Measurements from ENCODE around the gene REG4.

The REG4 gene

DNA sequence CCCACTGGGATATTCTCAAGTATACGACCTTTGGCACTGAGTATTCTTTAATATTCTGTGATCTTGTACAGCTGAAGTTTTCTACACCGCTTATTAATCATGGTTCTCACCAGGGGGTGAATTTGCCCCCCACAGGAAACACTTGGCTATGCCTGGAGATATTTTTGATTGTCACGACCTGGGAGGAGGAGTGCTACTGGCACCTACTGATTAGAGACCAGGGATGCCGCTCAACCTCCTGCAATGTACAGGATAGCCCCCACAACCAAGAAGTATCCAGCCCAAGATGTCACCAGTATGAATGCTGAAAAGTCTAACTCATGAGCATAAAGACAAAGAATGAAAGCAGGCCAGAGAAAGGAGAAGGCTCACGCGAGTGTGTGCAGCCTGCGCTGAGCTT, 13.7 kb downstream of the REG4 start:
- TF ChIP-seq, protein P1, sequence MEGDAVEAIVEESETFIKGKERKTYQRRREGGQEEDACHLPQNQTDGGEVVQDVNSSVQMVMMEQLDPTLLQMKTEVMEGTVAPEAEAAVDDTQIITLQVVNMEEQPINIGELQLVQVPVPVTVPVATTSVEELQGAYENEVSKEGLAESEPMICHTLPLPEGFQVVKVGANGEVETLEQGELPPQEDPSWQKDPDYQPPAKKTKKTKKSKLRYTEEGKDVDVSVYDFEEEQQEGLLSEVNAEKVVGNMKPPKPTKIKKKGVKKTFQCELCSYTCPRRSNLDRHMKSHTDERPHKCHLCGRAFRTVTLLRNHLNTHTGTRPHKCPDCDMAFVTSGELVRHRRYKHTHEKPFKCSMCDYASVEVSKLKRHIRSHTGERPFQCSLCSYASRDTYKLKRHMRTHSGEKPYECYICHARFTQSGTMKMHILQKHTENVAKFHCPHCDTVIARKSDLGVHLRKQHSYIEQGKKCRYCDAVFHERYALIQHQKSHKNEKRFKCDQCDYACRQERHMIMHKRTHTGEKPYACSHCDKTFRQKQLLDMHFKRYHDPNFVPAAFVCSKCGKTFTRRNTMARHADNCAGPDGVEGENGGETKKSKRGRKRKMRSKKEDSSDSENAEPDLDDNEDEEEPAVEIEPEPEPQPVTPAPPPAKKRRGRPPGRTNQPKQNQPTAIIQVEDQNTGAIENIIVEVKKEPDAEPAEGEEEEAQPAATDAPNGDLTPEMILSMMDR (IDR thresholded peaks at IDR 0.05; ENCODE audit: insufficient read depth, low read depth, low read length, missing control alignments), result no peak
- H3K4me3 ChIP-seq (ENCODE audit: low read depth, low read length), result no peak overlapping the region

DNA sequence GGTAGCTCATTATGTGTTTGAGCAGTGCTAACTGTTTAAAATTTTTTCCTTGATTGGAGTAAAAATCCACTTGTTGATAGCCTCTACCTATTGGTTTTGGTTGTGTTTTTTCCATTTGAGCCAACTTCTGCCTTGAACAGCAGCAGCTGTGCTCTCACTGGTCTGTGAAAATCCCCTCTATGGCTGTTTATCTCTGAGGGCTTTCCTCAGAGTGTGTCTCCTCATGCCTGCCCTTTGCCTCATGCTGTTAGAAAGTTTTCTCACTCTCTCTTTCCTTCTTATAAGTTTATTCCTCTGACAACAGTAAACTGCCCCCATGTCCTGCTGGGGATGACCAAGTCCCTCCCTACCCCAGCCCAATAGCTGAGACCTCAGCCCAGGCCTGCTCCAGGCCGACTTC, 14.1 kb downstream of the REG4 start:
- TF ChIP-seq, protein P1 (IDR thresholded peaks at IDR 0.05; ENCODE audit: insufficient read depth, low read depth, low read length, missing control alignments), result no peak
- no peak overlapping the region for H3K4me3 ChIP-seq (ENCODE audit: low read depth, low read length)
- no peak for DNase-seq (ENCODE audit: low read depth)

More for the DNA sequence above, 13.7 kb downstream of the REG4 start:
- DNase-seq (ENCODE audit: low read depth), result no peak

DNA sequence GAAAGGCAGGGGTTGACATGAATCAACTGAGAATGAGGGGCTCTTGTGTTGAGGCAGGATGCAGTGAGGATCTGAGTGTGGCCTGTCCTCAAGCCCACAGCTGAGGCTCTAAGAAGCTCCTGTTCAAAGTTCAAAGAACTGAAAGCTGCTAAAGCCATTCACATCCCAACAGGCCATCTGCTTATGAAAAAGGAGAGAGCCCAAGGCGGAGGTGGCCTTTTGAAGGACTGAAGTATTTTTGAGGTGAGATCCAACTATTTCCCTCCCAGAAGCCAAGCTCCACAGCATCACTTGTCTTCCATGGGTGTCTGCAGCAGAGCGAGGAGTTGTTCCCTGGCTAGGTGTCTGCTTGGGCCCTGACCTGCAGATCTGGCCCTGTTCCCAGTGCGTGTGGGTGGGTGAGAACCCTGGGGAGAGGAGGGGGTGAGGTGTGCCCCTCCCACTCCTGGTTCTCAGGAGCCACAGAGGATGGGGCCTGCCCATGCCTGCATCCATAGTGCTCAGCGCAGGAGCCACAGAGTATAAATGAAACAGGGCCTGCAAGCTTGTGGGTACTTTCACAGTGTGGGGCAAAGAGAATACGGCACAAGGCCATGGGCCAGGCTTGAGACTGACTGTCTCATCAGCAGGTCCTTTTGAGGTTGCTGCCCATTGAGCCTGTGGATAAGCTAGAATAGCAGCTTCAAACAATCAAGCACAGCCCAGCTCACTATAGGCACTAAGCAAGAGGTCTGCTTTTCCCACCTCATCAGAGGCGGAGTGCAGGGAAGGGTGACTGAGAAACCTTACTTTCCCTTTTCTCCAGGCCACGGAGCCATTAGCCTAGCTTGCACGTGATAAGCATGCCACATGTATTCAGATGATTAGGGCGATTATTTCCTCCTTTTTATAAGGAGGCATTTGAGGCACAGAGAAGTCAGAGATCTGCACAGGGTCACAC, 15.7 kb downstream of the REG4 start:
- TF ChIP-seq, protein P1 (IDR thresholded peaks at IDR 0.05; ENCODE audit: insufficient read depth, low read depth, low read length, missing control alignments), result no peak
- no peak for DNase-seq (ENCODE audit: low read depth)
- H3K4me3 ChIP-seq (ENCODE audit: low read depth, low read length), result no peak overlapping the region

DNA sequence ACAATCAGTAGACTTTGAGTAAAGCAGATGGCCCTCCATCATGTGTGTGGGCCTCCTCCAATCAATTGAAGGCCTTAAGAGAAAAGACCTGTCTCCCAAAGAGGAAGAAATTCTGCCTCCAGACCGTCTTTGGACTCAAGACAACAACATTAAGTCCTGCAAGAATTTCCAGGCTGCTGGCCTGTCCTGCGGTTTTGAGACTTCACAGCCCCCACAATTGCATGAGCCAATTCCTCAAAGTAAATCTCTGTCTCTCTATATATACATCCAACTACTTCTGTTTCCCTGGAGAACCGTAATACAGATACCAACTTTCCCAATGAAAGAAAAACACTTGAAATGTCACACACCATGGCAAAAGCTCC, 16.4 kb downstream of the REG4 start:
- no peak overlapping the region for H3K4me3 ChIP-seq (ENCODE audit: low read depth, low read length)
- no peak for DNase-seq (ENCODE audit: low read depth)
- TF ChIP-seq, protein P1 (IDR thresholded peaks at IDR 0.05; ENCODE audit: insufficient read depth, low read depth, low read length, missing control alignments), result no peak

DNA sequence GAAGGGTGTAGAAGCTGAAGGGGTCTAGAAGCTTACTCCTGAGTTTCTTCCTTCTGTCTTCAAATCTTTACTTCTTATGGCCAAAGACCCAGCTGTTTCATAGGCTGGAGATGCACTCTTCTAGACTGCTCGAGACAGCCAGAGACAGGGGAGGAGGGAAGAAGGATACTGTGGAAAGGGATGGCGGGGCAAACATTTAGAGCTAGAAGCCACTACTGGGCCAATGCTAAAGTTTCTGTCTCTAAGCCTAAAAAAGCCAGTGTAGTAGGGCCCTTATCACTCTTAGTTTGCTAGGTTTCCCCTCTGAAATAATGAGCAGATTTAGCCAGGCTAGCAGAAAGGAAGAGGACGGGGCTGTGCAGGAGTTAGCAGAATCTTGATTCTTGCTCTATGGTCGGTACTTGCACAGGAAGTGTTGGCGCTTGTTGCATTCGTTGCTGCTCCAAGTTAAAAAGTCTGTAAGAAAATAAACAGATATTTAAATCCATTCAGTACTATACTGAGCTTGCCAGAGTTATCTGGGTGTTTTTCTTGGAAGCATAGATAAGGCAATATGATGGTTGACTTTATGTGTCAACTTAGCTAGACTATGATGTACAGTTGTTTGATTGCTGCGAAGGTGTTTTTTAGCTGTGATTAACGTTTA, 16.9 kb downstream of the REG4 start:
- H3K4me3 ChIP-seq (ENCODE audit: low read depth, low read length), result no peak overlapping the region
- no peak for DNase-seq (ENCODE audit: low read depth)
- TF ChIP-seq, protein P1 (IDR thresholded peaks at IDR 0.05; ENCODE audit: insufficient read depth, low read depth, low read length, missing control alignments), result no peak

DNA sequence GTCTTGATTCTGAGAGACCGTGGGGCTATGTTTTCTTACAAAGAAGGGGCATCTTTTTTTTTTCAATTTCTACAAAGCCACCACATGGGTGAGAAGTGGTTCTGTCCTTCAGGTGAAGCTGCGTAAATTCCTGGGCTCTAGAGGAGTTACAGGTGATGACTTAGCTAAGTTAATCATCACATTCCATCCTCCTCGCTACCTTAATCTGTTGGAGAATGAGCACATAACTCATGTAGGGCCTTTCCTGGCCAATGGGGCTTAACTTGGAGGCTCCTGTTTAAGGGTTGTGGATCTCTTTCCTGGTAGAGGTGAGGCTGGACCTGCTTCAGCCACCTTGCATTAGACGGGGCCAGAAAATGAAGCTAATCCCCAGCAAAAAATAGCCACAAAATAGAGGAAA, 19.9 kb downstream of the REG4 start:
- TF ChIP-seq, protein P1 (IDR thresholded peaks at IDR 0.05; ENCODE audit: insufficient read depth, low read depth, low read length, missing control alignments), result no peak
- no peak for DNase-seq (ENCODE audit: low read depth)
- H3K4me3 ChIP-seq (ENCODE audit: low read depth, low read length), result no peak overlapping the region

Measured in GM12865 (cell line).